ENCODE results near the gene FARS2. TPM values are rescaled to one million over a fixed set of nuclear protein-coding genes. Genes with fewer than 3 reads are reported as not detected.

Gene FARS2
- total RNA-seq, 2 donors from 2014 or later = 16.2 to 18.3 TPM

- no peaks in the 10 kb centered on the region for H3K4me1 ChIP-seq (ENCODE audit: control insufficient read depth, insufficient read depth, low read length)
- Mint-ChIP-seq H3K27ac (peak overlapping the region; percentile 35), H3K27me3 (ENCODE audit: insufficient read depth) (no peaks in the 10 kb centered on the region), H3K4me1 (peaks cover 6% of the 10 kb centered on the region), H3K36me3 (ENCODE audit: low read depth) (no peaks in the 10 kb centered on the region), H3K9me3 (no peaks in the 10 kb centered on the region), H3K4me3 (no peak overlapping the region)
- TF ChIP-seq CTCF (conservative IDR thresholded peaks at IDR 0.05) = no peak
- no peak overlapping the region for H3K4me3 ChIP-seq (ENCODE audit: low read length)
- no peak overlapping the region for H3K27ac ChIP-seq (ENCODE audit: low read depth, low read length)
- H3K36me3 ChIP-seq (ENCODE audit: control insufficient read depth, insufficient read depth, low read length) = no peaks in the 10 kb centered on the region
- H3K9me3 ChIP-seq (ENCODE audit: control insufficient read depth, low read length) = no peaks in the 10 kb centered on the region
- DNase-seq = peak; percentile 55
- H3K9ac ChIP-seq (ENCODE audit: extremely low read depth, low read length, poor library complexity, severe bottlenecking) = no peak overlapping the region
- H3K27me3 ChIP-seq (ENCODE audit: control insufficient read depth, insufficient read depth, low read length, poor library complexity, severe bottlenecking) = no peaks in the 10 kb centered on the region
- 77% methylated on average over 7 to 8 of the region's 8 CpGs for WGBS, 2 experiments (ENCODE audit: insufficient coverage in 1 of 2, insufficient read length in 1 of 2)
These were observed 467.7 kb downstream of the FARS2 start for GRCh38 chr6:5729080-5729434.

GRCh38 chr6:5729813-5730517 lies 468.7 kb downstream of the FARS2 start:
- Mint-ChIP-seq H3K4me1 (peaks cover 6% of the 10 kb centered on the region), H3K27me3 (ENCODE audit: insufficient read depth) (no peaks in the 10 kb centered on the region), H3K4me3 (no peak overlapping the region), H3K9me3 (no peaks in the 10 kb centered on the region), H3K36me3 (ENCODE audit: low read depth) (no peaks in the 10 kb centered on the region), H3K27ac (no peak overlapping the region)
- WGBS, 2 experiments (ENCODE audit: insufficient coverage in 1 of 2, insufficient read length in 1 of 2) = 96 to 100% methylated on average over 3 to 4 of the region's 4 CpGs
- DNase-seq = no peak
- no peak overlapping the region for H3K4me3 ChIP-seq (ENCODE audit: low read length)
- no peak overlapping the region for H3K9ac ChIP-seq (ENCODE audit: extremely low read depth, low read length, poor library complexity, severe bottlenecking)
- H3K4me1 ChIP-seq (ENCODE audit: control insufficient read depth, insufficient read depth, low read length) = no peaks in the 10 kb centered on the region
- peak; percentile 37 for TF ChIP-seq CTCF (conservative IDR thresholded peaks at IDR 0.05)
- H3K9me3 ChIP-seq (ENCODE audit: control insufficient read depth, low read length) = no peaks in the 10 kb centered on the region
- H3K27ac ChIP-seq (ENCODE audit: low read depth, low read length) = no peak overlapping the region
- no peaks in the 10 kb centered on the region for H3K36me3 ChIP-seq (ENCODE audit: control insufficient read depth, insufficient read depth, low read length)
- no peaks in the 10 kb centered on the region for H3K27me3 ChIP-seq (ENCODE audit: control insufficient read depth, insufficient read depth, low read length, poor library complexity, severe bottlenecking)

- Histone ChIP-seq H3K4me1 (ENCODE audit: control insufficient read depth, insufficient read depth, low read length) (no peaks in the 10 kb centered on the region), H3K9ac (ENCODE audit: extremely low read depth, low read length, poor library complexity, severe bottlenecking) (no peak overlapping the region), H3K27me3 (ENCODE audit: control insufficient read depth, insufficient read depth, low read length, poor library complexity, severe bottlenecking) (no peaks in the 10 kb centered on the region), H3K27ac (ENCODE audit: low read depth, low read length) (no peak overlapping the region), H3K4me3 (ENCODE audit: low read length) (no peak overlapping the region), H3K36me3 (ENCODE audit: control insufficient read depth, insufficient read depth, low read length) (no peaks in the 10 kb centered on the region), H3K9me3 (ENCODE audit: control insufficient read depth, low read length) (no peaks in the 10 kb centered on the region)
- WGBS, 2 experiments (ENCODE audit: insufficient coverage in 1 of 2, insufficient read length in 1 of 2) = 91 to 93% methylated on average over 7 to 8 of the region's 8 CpGs
- H3K4me3 Mint-ChIP-seq = no peak overlapping the region
- H3K27ac Mint-ChIP-seq = no peak overlapping the region
- no peaks in the 10 kb centered on the region for H3K36me3 Mint-ChIP-seq (ENCODE audit: low read depth)
- no peaks in the 10 kb centered on the region for H3K9me3 Mint-ChIP-seq
- peaks cover 6% of the 10 kb centered on the region for H3K4me1 Mint-ChIP-seq
- no peak for TF ChIP-seq CTCF (conservative IDR thresholded peaks at IDR 0.05)
- DNase-seq = no peak
- H3K27me3 Mint-ChIP-seq (ENCODE audit: insufficient read depth) = no peaks in the 10 kb centered on the region
These were observed 469.4 kb downstream of the FARS2 start for GRCh38 chr6:5730585-5731263.
